Bronchial epithelial cell (primary cell): Measurements from ENCODE around the gene AHCY. TPM values are rescaled to one million over a fixed set of nuclear protein-coding genes. Genes with fewer than 3 reads are reported as not detected.

Source experiments
- DNase-seq: peaks from one replicate; pipeline ENCODE4 v3.0.0-alpha.2; 2010; ENCODE audit warnings: low read depth
- FAIRE-seq: peaks from 2 replicates; lab custom pipeline; 2011; peaks lifted over from hg19 to GRCh38; lab: Jason Lieb, UNC
- H3K27me3 ChIP-seq: 2 replicates; pipeline ENCODE4 v1.5.1; 2011; ENCODE audit warnings: low read length; ENCODE audit not compliant: control insufficient read depth, insufficient read depth
- H3K36me3 ChIP-seq: 2 replicates; pipeline ENCODE4 v1.5.1; 2011; ENCODE audit warnings: low read length; ENCODE audit not compliant: control insufficient read depth, insufficient read depth
- H3K4me3 ChIP-seq: 2 replicates; pipeline ENCODE4 v1.5.1; 2011; ENCODE audit warnings: mild to moderate bottlenecking, low read depth, low read length, control low read depth
- total RNA-seq: library from RNA; depleted of rRNA; stranded (reverse); fragments of >200 nt; gene quantifications from 2 replicates; pipeline ENCODE4 v1.2.1, GENCODE V29; 2014
- TF ChIP-seq, protein P1 (sequence below): IDR thresholded peaks from 2 replicates; pipeline ENCODE4 v1.5.1; 2011; ENCODE audit warnings: mild to moderate bottlenecking, moderate library complexity, low read length, control low read depth, inconsistent platforms; ENCODE audit not compliant: insufficient read depth, severe bottlenecking

Gene AHCY
- total RNA-seq, 1 donor from 2014 or later, result 278 TPM

GRCh38 chr20:34274694-34275093 is 28.5 kb downstream of the AHCY start:
- DNase-seq (no peak), FAIRE-seq (no peak)
- TF ChIP-seq, protein P1, sequence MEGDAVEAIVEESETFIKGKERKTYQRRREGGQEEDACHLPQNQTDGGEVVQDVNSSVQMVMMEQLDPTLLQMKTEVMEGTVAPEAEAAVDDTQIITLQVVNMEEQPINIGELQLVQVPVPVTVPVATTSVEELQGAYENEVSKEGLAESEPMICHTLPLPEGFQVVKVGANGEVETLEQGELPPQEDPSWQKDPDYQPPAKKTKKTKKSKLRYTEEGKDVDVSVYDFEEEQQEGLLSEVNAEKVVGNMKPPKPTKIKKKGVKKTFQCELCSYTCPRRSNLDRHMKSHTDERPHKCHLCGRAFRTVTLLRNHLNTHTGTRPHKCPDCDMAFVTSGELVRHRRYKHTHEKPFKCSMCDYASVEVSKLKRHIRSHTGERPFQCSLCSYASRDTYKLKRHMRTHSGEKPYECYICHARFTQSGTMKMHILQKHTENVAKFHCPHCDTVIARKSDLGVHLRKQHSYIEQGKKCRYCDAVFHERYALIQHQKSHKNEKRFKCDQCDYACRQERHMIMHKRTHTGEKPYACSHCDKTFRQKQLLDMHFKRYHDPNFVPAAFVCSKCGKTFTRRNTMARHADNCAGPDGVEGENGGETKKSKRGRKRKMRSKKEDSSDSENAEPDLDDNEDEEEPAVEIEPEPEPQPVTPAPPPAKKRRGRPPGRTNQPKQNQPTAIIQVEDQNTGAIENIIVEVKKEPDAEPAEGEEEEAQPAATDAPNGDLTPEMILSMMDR, result no peak
- Histone ChIP-seq H3K27me3 (no peaks in the 10 kb centered on the region), H3K36me3 (peaks cover 25% of the 10 kb centered on the region), H3K4me3 (no peak overlapping the region)

DNA sequence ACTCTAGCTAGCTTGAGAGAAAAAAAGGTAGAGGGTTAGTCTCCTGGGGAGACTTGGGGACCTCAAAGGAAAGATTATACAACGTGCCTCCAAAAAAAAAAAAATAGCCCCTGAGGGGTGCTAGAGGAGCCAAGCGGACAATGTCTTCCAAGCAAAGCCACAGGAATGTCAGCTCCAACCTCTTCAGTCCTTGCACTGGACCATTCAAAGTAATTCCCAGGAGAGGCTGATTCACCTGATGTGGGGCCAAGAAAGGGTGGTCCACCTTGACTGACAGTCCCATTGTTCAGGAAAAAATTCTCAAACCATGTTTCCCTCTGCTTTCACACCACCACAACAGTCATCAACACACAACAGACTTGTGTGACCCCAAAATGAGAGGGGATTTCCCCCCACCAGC is 31.2 kb downstream of the AHCY start:
- no peak for DNase-seq
- TF ChIP-seq, protein P1, result no peak

DNA sequence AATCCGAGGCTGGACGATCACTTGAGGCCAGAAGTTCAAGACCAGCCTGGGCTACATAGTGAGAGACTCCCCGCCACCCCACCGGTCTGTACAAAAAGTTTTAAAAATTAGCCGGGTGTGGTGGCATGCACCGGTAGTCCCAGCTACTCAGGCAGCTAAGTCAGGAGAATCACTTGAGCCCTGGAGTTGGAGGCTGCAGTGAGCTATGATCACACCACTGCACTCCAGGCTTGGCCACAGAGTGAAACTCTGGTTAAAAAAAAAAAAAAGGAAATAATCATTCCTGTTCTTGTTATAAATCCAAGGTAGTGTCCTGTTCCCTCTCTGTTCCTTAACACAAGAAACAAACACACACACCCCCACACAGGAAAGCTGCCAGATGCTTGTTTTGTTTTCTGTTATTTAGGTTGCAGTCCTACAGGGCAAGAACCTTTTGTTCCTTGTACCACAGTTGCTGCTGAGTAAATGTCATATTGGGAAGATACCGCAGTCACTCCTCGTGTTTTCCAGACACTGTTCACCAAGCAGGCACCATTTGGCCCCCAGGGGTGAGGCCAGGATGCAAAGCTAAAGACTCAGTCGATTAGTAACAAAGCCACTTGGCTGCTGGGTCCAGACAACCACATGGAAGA is 33.0 kb downstream of the AHCY start:
- Histone ChIP-seq H3K27me3 (no peaks in the 10 kb centered on the region), H3K36me3 (peaks cover 2% of the 10 kb centered on the region)
- no peak for DNase-seq

More for the DNA sequence above, 31.2 kb downstream of the AHCY start:
- no peak overlapping the region for H3K4me3 ChIP-seq
- peaks cover 13% of the 10 kb centered on the region for H3K36me3 ChIP-seq
- FAIRE-seq, result no peak
- H3K27me3 ChIP-seq, result no peaks in the 10 kb centered on the region

DNA sequence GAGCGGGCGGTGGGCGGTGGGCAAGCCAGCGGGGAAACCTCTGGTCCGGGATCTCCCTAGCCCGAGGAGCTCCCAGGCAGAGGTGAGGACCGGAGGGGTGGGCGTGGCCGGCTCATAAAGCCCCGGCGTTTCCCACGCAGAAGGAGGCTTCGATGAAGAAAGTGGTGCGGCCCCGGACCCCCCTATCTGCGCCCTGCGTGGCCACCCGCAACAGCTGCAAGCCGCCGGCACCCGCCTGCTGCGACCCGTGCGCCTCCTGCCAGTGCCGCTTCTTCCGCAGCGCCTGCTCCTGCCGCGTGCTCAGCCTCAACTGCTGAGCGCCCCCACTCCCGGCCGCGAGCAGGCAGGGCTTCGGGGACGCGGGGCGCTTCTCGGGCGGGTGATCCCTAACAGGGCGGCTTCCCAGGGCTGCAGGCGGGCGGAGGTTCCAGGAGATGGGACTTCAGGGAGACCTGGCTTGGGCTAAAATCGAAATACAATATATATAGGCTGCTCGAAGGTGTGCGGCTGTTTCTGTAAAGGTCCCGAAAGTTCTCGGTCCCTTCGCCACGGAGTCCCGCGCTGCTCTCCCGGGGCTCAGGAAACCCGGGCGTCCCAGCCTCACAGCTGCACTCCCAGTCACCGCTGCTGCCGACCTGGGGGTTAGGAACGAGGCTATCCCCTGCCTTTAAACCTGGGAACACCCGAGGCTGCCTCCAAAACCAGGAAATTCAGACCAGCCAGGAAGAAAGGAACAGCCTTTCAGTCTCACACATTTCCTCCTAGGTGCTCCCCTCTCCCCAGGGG is 34.1 kb downstream of the AHCY start:
- FAIRE-seq, result no peak
- Histone ChIP-seq H3K4me3 (peak overlapping the region; percentile 28), H3K27me3 (no peaks in the 10 kb centered on the region), H3K36me3 (peaks cover under 1% of the 10 kb centered on the region)
- TF ChIP-seq, protein P1, result no peak
- DNase-seq, result no peak

More for the DNA sequence above, 33.0 kb downstream of the AHCY start:
- no peak overlapping the region for H3K4me3 ChIP-seq
- TF ChIP-seq, protein P1, result no peak
- no peak for FAIRE-seq

- DNase-seq (no peak), FAIRE-seq (no peak)
- H3K27me3 ChIP-seq, result no peaks in the 10 kb centered on the region
- H3K4me3 ChIP-seq, result no peak overlapping the region
- TF ChIP-seq, protein P1, result no peak
- H3K36me3 ChIP-seq, result no peaks in the 10 kb centered on the region
Measured at GRCh38 chr20:34268145-34268544, 35.0 kb downstream of the AHCY start.
